Measurements from ENCODE around the gene ABI3BP. TPM values are rescaled to one million over a fixed set of nuclear protein-coding genes. Genes with fewer than 3 reads are reported as not detected.
A peak's percentile ranks its signal among the peaks of the same experiment; 100 is the strongest.

The ABI3BP gene
- total RNA-seq, 1 donor from 2014 or later, result 1.1 TPM

- Histone ChIP-seq H3K4me3 (ENCODE audit: insufficient read depth, low read depth, low read length) (no peak overlapping the region), H2AFZ (ENCODE audit: low read depth, low read length) (no peak overlapping the region), H3K27ac (ENCODE audit: low read depth, low read length) (no peak overlapping the region), H3K9ac (ENCODE audit: low read length) (no peak overlapping the region), H3K27me3 (ENCODE audit: insufficient read depth, low read length) (no peaks in the 10 kb centered on the region), H3K36me3 (ENCODE audit: insufficient read depth, low read length) (no peaks in the 10 kb centered on the region), H4K20me1 (ENCODE audit: insufficient read depth, low read length) (no peaks in the 10 kb centered on the region), H3K4me2 (ENCODE audit: low read length) (no peak overlapping the region), H3K4me1 (ENCODE audit: insufficient read depth, low read length) (no peaks in the 10 kb centered on the region), H3K79me2 (ENCODE audit: insufficient read depth, low read length) (no peaks in the 10 kb centered on the region), H3K9me3 (ENCODE audit: insufficient read depth, low read depth, low read length) (no peaks in the 10 kb centered on the region)
- no peak overlapping the region for H3K27ac Mint-ChIP-seq (ENCODE audit: unreplicated experiment)
- H3K4me3 Mint-ChIP-seq (ENCODE audit: unreplicated experiment), result no peak overlapping the region
- H3K9me3 Mint-ChIP-seq (ENCODE audit: unreplicated experiment), result no peaks in the 10 kb centered on the region
- no peaks in the 10 kb centered on the region for H3K27me3 Mint-ChIP-seq (ENCODE audit: low read depth, unreplicated experiment)
- DNase-seq (ENCODE audit: low read depth), result no peak
- TF ChIP-seq, protein P1, sequence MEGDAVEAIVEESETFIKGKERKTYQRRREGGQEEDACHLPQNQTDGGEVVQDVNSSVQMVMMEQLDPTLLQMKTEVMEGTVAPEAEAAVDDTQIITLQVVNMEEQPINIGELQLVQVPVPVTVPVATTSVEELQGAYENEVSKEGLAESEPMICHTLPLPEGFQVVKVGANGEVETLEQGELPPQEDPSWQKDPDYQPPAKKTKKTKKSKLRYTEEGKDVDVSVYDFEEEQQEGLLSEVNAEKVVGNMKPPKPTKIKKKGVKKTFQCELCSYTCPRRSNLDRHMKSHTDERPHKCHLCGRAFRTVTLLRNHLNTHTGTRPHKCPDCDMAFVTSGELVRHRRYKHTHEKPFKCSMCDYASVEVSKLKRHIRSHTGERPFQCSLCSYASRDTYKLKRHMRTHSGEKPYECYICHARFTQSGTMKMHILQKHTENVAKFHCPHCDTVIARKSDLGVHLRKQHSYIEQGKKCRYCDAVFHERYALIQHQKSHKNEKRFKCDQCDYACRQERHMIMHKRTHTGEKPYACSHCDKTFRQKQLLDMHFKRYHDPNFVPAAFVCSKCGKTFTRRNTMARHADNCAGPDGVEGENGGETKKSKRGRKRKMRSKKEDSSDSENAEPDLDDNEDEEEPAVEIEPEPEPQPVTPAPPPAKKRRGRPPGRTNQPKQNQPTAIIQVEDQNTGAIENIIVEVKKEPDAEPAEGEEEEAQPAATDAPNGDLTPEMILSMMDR (IDR thresholded peaks at IDR 0.05; ENCODE audit: insufficient read depth, low read depth, low read length), result no peak
- TF ChIP-seq EZH2 (IDR thresholded peaks at IDR 0.05; ENCODE audit: insufficient read depth, low read length), result no peak
- FAIRE-seq, result no peak
- H3K36me3 Mint-ChIP-seq (ENCODE audit: low read depth, unreplicated experiment), result no peaks in the 10 kb centered on the region
- peaks cover 3% of the 10 kb centered on the region for H3K4me1 Mint-ChIP-seq (ENCODE audit: low read depth, unreplicated experiment)
Measured at GRCh38 chr3:100968932-100969906, 24.0 kb downstream of the ABI3BP start.

- Histone ChIP-seq H3K9ac (ENCODE audit: low read length) (no peak overlapping the region), H3K36me3 (ENCODE audit: insufficient read depth, low read length) (no peaks in the 10 kb centered on the region), H3K4me1 (ENCODE audit: insufficient read depth, low read length) (no peaks in the 10 kb centered on the region), H3K27me3 (ENCODE audit: insufficient read depth, low read length) (no peaks in the 10 kb centered on the region), H3K79me2 (ENCODE audit: insufficient read depth, low read length) (no peaks in the 10 kb centered on the region), H4K20me1 (ENCODE audit: insufficient read depth, low read length) (no peaks in the 10 kb centered on the region), H3K4me3 (ENCODE audit: insufficient read depth, low read depth, low read length) (no peak overlapping the region), H3K27ac (ENCODE audit: low read depth, low read length) (no peak overlapping the region), H2AFZ (ENCODE audit: low read depth, low read length) (no peak overlapping the region), H3K4me2 (ENCODE audit: low read length) (no peak overlapping the region), H3K9me3 (ENCODE audit: insufficient read depth, low read depth, low read length) (no peaks in the 10 kb centered on the region)
- no peaks in the 10 kb centered on the region for H3K9me3 Mint-ChIP-seq (ENCODE audit: unreplicated experiment)
- FAIRE-seq, result no peak
- TF ChIP-seq, protein P1 (IDR thresholded peaks at IDR 0.05; ENCODE audit: insufficient read depth, low read depth, low read length), result no peak
- no peak for TF ChIP-seq EZH2 (IDR thresholded peaks at IDR 0.05; ENCODE audit: insufficient read depth, low read length)
- H3K27ac Mint-ChIP-seq (ENCODE audit: unreplicated experiment), result no peak overlapping the region
- H3K36me3 Mint-ChIP-seq (ENCODE audit: low read depth, unreplicated experiment), result no peaks in the 10 kb centered on the region
- H3K4me1 Mint-ChIP-seq (ENCODE audit: low read depth, unreplicated experiment), result no peaks in the 10 kb centered on the region
- no peak overlapping the region for H3K4me3 Mint-ChIP-seq (ENCODE audit: unreplicated experiment)
- DNase-seq (ENCODE audit: low read depth), result no peak
- no peaks in the 10 kb centered on the region for H3K27me3 Mint-ChIP-seq (ENCODE audit: low read depth, unreplicated experiment)
Measured at GRCh38 chr3:100966807-100967206, 26.4 kb downstream of the ABI3BP start.

DNA sequence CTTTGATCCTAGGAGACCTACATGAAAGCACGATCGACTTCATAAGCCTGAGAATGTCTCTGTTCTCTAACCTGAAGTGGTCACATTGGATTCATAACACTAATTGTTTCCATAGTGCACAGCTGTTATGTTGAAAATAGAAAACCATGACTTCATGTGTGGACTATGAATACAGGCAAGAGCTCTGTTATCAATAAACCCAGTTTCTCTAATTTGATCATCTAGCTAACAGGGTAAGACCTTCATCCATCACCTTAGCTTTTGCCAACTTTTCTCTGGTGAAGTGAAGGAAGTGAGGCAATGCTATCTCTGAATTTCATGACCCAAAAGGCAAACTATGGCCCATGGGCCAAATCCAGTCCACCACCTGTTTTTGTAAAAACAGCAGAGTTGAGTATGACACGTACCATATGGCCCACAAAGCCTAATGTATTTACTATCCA, 27.2 kb downstream of the ABI3BP start:
- H3K4me2 ChIP-seq (ENCODE audit: low read length), result no peak overlapping the region
- Mint-ChIP-seq H3K4me1 (ENCODE audit: low read depth, unreplicated experiment) (no peaks in the 10 kb centered on the region), H3K27me3 (ENCODE audit: low read depth, unreplicated experiment) (no peaks in the 10 kb centered on the region), H3K36me3 (ENCODE audit: low read depth, unreplicated experiment) (no peaks in the 10 kb centered on the region), H3K27ac (ENCODE audit: unreplicated experiment) (no peak overlapping the region), H3K9me3 (ENCODE audit: unreplicated experiment) (no peaks in the 10 kb centered on the region), H3K4me3 (ENCODE audit: unreplicated experiment) (no peak overlapping the region)
- no peak for DNase-seq (ENCODE audit: low read depth)
- H3K36me3 ChIP-seq (ENCODE audit: insufficient read depth, low read length), result no peaks in the 10 kb centered on the region
- no peaks in the 10 kb centered on the region for H3K9me3 ChIP-seq (ENCODE audit: insufficient read depth, low read depth, low read length)
- H3K9ac ChIP-seq (ENCODE audit: low read length), result no peak overlapping the region
- no peak overlapping the region for H3K4me3 ChIP-seq (ENCODE audit: insufficient read depth, low read depth, low read length)
- no peaks in the 10 kb centered on the region for H4K20me1 ChIP-seq (ENCODE audit: insufficient read depth, low read length)
- H3K79me2 ChIP-seq (ENCODE audit: insufficient read depth, low read length), result no peaks in the 10 kb centered on the region
- no peaks in the 10 kb centered on the region for H3K27me3 ChIP-seq (ENCODE audit: insufficient read depth, low read length)
- peak; percentile 20 for FAIRE-seq
- H3K4me1 ChIP-seq (ENCODE audit: insufficient read depth, low read length), result no peaks in the 10 kb centered on the region
- no peak overlapping the region for H3K27ac ChIP-seq (ENCODE audit: low read depth, low read length)
- TF ChIP-seq EZH2 (IDR thresholded peaks at IDR 0.05; ENCODE audit: insufficient read depth, low read length), result no peak
- TF ChIP-seq, protein P1 (IDR thresholded peaks at IDR 0.05; ENCODE audit: insufficient read depth, low read depth, low read length), result no peak
- no peak overlapping the region for H2AFZ ChIP-seq (ENCODE audit: low read depth, low read length)

Measured in astrocyte (in vitro differentiated cells and primary cell).